ENCODE measurements around the gene GLMP.

GLMP gene

GRCh38 chr1:156242738-156243137 is 52.7 kb downstream of the GLMP start:
- no peak overlapping the region for H3K4me3 Mint-ChIP-seq
- H3K4me1 Mint-ChIP-seq, result peaks cover 24% of the 10 kb centered on the region
- H3K27ac Mint-ChIP-seq, result peak overlapping the region; percentile 66
- no peak for TF ChIP-seq CTCF (IDR thresholded peaks at IDR 0.05)
- no peak for DNase-seq
- H3K9me3 Mint-ChIP-seq, result no peaks in the 10 kb centered on the region
- peaks cover 12% of the 10 kb centered on the region for H3K36me3 Mint-ChIP-seq (ENCODE audit: low read depth)
- peaks cover 2% of the 10 kb centered on the region for H3K27me3 Mint-ChIP-seq (ENCODE audit: low read depth, poor library complexity)
